GM21529 (cell line): Measurements from ENCODE around the gene ERFL.
A peak's percentile ranks its signal among the peaks of the same experiment; 100 is the strongest.
"Not testable (repeated sequence)": the region's sequence is repeated elsewhere in the genome, so short reads cannot be mapped to it uniquely, and the experiment has no call there.

Source experiments
- ATAC-seq: cut with Tn5 transposase; IDR thresholded peaks from one replicate; pipeline ENCODE4 v1.9.1; 2021; ENCODE audit not compliant: unreplicated experiment

Gene ERFL

DNA sequence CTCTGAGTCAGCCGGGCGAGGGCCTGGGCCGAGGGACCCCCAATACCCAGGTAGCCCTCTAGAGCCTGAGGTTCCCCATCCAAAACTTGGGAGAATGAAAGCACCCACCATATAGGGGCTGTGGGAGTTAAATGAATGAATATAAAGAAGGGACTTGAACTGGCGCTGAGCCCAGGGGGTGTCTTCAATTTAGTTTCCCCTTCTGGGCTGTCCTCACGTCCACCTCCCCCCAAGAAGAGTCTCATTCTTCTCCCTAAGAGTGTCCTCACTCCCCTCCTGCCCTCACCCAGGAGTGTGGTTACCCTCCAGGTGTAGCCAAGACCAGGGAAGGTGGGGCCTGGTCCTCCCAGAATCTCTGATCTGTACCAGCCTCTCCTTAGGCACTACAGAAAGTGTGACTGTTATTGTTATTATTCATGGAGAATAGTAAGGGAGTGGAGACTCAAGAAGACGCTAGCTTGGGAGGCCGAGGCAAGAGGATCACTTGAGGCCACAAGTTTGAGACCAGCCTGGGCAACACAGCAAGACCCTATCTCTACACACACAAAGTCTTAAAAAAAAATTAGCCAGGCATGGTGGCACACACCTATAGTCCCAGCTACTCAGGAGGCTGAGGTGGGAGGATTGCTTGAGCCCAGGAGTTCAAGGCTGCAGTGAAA lies 48.5 kb downstream of the ERFL start:
- ATAC-seq = no peak

DNA sequence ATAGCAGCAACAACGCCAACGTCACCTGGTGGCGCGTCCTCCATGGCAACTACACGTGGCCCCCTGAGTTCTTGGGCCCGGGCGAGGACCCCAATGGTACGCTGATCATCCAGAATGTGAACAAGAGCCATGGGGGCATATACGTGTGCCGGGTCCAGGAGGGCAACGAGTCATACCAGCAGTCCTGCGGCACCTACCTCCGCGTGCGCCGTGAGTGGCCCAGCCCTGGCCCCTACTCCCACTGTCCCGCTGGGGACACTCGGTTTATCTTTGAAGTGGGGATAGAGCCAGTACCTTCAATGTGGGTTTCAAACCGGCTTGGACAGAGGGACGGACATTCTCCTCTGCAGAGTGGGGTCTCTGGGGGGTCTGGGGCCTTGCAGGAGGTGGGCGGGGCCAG lies 49.2 kb downstream of the ERFL start:
- no peak for ATAC-seq

DNA sequence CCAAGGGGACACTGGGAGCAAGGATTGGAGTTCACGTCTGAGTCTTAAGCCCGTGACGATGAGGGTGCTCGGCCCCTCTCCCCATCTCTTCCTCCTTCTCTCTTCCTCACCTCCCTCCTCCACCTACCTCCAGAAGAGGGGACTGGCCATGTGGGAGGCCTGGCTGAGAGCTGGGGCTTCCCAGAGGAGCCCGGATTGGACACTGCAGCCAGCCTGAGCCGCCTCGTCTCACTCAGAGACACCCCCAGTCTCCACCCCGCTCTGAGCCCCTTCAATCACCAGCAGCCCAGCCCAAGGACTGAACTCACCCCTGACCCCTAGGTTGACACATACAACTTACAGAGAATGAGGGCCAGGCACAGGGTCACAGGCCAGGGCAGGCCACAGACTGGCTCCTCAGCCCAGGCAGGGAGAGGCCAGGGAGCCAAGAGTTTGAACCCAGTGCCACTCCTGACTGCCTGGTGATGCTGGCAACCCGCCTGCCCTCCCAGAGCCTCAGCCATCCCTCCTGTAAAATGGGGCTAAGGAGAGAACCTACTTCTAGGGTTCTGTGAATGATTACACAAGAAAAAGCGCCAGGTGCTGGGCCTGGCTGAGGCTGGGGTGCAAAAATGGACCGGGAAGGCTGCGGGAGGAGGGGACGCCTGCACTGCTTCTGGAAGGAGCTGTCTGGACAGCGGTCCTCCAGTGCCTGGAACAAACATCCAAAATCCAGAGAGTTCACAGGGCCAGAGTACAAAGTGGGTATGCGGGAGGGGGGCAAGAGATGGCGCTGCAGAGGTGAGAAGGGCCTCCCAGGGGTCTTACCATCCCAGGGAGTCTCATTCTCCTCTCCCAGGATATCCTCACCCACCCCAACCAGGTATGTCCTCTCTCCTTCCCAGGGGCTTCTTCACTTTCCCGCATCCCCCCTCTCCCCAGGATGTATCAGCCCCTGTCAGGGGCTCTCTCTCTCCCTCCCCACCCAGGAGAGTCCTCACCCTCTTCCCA lies 50.0 kb downstream of the ERFL start:
- no peak for ATAC-seq

DNA sequence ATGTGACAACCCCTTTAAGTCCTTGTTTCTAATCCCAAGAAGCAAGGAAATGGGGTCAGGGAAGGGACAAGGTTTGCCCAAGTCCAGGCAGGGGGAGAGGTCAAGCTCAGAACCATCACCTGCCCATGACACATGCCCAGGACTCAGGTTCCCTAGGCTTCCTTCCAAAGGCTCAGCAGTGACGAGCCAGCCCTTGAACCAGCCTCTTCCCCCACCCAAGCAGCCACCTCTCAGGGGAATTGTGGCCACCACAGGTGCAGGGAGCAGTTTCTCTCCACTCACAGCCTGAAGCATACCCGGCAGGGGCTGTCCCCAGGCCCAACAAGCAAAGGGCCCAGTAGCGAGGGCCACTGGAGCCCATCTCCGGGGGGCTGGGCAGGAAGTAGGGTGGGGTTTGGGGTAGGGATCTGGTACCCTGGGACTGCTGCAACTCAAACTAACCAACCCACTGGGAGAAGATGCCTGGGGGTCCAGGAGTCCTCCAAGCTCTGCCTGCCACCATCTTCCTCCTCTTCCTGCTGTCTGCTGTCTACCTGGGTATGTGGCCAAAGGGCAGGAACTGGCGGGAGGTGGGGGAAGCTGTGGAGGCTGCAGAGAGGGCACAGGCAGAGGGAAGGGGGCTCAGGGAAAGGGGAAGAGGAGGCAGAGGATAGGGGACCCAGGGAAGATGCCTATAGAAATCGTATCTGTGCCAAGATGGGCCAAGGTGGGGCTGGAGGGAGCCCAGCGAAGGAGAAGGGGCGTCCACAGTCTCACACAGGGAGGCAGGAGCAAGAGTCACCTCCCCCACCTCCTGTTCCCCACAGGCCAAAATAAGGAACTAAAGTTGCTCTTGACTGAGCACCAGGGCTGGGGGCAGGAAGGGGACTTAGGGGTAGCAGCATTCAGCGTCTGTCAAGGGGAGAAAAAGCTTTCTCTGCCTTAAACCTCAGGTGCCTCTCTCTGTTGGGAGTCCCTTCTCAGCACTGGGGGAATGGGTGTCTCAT lies 51.1 kb downstream of the ERFL start, which contains the start of gene CD79A:
TSS of gene CD79A (plus strand) at position 433 of the 986 bp plus-strand sequence. CDS start at position 459, 26 bp downstream.
- ATAC-seq = peak; percentile 66

DNA sequence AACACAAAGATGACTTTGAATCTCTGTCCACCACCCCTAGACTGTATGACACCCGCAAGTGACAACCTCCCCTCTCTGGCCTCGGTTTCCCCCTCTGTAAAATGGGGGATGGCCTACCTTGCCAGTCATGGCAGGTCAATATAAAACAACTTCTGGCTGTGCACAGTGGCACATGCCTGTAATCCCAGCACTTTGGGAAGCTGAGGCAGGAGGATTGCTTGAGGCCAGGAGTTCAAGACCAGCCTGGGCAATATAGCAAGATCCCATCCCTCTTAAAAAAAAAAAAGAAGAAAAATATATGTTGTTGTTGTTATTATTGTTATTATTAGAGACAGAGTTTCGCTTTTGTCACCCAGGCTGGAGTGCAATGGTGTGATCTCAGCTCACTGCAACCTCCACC lies 52.3 kb downstream of the ERFL start:
- not testable (repeated sequence) for ATAC-seq

DNA sequence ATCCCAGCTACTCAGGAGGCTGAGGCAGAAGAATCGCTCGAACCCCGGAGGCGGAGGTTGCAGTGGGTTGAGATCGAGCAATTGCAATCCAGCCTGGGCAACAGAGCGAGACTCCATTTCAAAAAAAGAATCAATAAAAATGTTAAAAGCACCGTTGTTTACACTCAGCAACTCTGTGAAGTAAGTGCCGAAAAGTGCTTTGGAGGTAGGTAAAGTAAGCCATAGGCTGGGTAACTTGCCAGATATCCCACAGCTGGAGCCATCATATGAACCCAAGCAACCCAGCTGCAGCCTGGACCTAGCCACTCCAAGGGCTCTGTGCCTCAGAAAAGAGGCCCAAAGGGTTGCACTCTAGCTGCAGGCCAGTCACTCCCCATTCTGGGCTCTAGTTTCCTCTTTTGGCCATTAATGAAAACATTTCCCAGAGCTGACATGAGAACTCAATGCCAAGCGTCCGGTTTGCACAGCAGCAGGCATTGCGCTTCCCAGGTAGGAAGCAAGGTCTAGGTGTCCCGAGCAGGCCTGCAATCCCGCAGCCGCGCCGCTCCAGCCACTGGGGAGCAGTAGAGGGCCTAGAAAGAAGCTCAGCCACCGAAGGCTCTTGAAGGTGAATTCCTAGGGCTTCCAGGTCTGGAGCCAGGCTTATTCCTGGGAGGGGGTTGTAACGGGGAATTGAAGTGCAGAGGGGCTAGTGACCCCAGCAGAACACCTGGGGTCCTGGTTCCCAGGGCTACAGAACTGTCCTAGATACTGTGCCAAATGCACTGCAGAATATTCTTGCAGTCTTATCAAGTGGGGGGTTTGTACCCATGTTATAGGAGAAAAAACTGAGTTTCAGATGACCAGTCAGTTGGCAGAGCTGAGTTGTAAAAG lies 55.2 kb downstream of the ERFL start:
- no peak for ATAC-seq

DNA sequence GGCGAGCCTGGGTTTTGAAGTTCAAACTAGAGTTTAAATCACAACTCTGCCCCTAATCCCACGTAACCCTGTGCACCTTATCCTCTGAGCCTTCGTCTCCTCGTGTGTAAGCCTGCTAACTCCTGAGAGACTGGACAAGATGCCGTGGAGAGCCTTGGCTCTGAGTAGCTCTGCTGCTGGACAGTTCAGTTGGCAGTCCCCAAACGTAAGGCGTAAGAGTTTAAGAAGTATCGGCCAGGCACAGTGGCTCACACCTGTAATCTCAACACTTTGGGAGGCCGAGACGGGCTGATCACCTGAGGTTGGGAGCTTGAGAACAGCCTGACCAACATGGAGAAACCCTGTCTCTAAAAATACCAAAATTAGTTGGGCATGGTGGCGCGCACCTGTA lies 55.9 kb downstream of the ERFL start:
- no peak for ATAC-seq

DNA sequence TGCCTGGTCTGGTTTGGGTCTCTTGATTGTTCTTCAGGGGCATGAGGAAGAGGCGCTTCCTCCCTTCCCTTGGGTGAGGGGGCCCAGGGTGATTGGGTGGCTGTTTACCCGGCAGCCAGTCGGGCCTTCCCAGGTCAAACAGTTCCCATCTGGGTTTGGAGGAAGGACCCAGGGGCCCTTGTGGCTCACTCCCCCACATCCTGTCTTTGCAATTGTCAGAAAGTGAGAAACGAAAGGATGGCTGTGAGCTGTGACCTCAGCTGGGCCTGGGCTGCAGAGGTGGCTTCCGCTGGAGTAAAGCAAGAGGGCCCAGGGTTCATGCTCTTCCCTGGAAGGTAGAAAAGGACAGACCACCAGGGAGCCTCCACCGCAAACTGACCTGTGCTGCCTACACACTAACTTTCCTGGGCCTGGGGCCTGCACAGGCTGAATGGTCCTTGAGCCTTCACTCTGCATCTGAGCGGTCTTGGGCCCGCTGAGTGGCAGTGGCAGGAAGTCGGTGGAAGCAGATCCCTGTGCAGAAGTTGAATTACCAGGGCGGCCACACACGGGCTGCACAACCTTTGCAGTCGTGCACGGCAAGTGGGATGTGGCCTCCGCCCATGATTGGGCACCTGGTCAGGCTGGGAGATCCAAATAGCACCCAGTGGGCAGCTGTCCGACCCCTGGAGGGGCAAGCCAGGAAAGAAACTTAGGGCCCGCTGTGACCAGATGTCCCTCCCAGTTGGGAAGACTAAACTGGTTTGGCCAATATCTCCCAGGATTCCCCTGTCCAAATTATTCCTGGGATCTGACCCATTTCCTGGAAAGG lies 56.5 kb downstream of the ERFL start:
- peak; percentile 60 for ATAC-seq

DNA sequence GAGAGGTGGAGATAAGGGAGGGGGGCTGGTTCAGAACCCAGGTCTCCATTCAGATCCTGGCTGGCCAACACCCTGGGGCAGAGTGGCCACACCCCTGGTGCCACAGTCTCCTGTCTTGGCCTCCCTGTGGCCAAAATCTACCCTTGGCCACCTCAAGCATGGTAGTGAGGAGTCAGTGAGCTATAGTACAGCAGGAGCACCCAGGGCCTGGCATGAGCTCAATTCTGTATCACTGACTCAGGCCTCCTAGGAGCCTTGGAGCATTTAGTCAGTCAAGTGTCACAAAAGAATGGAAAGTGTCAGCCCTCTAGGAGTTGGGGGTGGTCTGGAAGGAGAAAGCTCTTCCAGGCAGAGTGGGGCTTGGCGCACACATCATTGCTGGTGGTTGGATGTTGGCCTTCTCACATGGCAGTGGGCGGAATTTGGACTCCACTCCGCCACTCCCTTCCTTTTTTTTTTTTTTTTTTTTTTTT lies 57.8 kb downstream of the ERFL start:
- ATAC-seq = no peak

DNA sequence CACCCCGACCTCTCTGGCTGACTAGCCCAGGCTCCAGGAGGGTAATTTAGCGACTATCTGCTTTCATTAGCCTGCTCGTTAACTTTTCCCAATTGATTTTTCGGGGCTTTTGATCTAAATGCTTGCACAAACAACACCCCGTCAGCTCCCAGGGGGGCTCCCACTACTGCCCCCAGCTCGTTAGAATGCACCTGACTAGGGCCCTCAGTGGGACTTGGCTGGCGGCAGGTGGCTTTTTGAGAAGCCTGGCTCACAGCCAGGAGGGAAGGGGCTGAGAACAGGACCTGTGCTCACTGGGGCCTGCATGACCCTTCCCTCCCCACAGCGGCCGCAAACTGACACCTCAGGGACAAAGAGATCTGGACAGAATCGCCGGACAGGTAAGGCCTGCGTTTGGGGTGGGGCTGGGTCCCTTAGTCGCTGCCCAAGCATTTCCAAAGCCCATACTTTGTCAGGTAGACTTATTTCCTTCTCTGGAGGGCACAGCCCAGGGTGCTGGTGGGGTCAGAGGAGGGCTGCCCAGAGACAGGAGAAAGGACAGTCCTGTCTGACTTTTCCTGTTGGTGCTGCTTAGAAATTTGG lies 58.8 kb downstream of the ERFL start:
- no peak for ATAC-seq

DNA sequence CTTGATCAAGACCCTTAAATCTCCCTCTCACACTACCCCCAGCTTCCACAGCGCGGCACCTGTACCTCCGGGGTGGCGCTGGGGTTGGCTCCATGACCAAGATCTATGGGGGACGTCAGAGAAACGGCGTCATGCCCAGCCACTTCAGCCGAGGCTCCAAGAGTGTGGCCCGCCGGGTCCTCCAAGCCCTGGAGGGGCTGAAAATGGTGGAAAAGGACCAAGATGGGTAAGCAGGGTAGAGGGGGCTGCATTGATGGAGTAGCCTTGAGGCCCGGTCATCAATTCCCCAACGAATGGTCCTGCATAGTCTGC lies 59.3 kb downstream of the ERFL start:
- no peak for ATAC-seq

DNA sequence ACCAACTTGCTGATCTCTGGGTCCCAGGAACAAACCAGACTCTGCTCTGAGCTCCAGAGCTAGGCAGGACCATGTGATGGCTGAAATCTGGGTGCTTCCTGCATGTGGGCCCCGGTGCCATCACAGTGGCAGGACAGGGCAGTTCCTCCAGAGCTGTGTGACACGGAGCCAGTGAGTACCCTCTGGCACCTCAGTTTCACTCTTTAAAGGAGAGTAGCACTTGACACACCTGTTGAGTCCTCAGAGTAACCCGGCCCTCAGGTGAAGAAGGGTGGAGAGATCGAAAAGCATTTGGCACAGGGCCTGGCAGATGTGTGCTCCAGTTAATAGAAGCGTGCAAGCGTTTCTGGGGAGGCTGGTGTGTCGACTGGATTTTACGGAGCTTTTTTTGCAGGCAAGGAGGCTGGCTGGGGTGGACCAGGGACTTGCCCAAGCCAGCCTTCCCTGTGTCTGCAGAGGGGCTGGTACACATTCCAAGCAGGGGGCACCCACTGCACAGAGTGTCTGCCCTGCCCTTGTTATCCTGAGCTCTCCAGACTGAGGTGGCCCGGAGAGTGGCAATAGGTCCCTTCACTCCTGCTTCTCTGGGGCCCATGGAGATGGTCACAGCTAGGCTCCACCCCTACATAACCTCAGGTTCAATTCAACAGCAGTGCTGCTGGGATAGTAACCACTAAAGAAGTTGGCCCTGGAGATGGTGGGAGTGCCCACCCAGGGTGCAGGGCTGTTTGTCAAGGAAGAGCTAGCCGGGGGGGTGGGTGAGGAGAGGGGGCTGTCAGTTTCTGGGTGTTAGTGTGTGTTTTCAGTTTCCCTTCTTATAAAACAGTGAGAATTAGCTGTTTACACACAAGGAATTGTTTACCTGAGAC lies 59.9 kb downstream of the ERFL start:
- no peak for ATAC-seq

DNA sequence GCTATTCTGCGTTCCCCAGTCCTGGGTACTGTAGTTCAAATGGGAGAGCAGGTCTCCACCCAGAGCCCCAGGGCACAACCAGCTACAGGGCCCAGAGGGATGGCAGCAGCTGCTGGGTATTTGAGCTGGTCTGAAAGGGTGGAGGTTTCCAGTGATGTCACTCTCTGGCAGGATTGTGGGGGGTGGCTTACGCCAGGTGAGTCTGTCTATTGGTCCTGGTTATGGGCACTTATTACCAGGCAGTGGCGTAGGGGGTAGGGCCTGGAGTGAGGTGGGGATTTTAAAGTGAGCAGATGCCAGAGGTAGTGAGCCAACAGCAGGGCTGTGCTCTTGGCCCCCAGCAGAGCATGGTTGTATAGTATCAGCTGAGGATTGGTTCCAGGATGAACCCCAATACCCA lies 62.0 kb downstream of the ERFL start:
- ATAC-seq = no peak

DNA sequence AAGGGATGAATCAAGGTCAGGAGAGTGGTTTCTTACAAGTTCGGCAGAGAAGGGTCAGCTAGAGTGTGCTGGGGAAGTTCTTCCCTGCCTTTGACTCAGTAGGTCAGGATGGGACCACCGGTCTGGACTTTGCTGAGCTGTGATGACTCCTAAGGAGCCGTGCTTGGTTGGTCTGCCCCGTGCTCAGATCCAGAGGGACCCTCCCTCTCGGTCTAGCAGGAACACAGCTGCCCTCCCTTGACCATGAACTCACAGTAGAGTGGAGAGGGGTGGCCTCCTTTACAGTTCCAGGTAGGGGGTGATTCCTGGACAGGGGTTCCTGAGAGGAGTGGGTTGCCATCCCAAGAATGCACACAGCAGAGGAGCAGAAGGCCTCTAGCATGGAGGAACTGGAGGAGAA lies 63.9 kb downstream of the ERFL start:
- ATAC-seq = no peak

DNA sequence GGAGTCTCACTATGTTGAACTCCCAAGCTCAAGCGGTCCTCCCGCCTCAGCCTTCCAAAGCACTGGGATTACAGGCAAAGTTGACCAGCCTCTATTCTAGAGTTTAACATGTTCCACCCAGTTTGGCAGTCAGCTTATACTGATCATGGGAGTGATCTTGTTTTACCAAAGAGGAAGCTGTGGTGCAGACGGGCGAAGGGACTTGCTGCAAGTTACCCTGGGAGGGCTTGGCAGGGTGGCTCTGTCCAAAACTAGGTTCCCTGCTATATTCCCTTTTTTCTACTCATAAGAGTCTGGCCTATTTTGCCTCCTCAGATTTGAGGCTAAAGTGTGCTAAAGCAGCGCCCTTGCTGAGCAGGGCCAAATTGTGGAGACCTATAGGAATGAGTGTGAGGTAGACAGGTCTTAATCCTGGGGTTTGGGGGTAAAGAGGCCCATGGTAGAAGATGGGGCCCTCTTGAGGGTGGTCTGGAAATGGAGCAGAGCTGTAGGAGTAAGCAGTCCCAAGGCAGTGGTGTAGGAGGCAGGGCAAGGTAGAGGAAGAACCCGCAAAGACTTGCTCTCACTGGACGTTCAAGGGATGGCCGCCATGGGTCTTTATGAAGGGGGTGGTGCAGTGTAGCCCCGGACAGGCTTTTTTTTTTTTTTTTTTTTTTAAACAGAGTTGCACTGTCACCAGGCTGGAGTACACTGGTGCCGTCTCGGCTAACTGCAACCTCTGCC lies 64.9 kb downstream of the ERFL start:
- no peak for ATAC-seq

DNA sequence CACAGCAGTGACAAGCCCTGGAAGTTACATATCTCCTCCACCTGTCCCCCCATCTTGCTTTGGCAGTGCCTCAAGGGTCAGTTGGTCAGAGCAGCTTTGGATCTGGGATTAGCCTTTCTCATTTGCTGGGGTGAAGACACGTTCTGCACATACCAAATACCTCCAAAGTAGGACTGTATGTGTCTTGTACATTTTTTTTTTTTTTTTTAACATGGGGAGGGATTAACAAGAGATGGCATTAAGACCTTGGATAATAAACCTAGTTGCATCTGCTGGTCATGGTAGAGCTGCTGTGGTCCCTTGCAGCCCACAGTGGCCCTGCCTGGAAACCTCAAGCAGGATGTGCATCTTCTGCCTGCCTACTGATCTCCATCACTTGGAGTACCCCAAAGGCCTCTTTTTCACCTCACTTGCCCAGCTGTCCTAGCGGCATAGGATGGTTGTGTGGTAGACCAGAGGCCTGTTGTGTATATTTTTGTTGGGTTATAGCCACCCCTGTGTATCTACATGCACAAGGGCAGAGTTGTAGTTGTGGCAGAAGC lies 65.7 kb downstream of the ERFL start:
- no peak for ATAC-seq

DNA sequence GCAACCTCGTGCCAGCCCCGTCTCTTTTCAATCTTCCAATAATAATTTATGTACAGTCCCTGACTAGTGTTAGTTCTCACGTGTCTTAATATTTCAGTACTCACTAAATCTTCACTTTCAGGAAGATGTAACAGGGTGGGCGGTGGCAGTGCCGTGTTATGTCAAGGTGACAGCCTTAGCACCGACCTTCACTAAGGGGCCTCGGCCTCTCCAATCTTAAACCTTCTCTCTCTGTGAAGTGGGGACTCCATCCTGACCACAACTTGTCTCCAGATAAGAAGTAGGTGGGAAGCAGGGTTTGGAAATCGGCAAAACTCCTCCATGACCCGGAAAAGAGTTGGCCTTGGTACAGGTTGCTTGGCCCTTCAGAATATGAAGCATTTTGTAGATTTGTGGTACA lies 66.4 kb downstream of the ERFL start:
- ATAC-seq = no peak
